NB4 (cell line): Measurements from ENCODE around the gene ONECUT3.
"Not testable (repeated sequence)": the region's sequence is repeated elsewhere in the genome, so short reads cannot be mapped to it uniquely, and the experiment has no call there.

ENCODE experiments used
- DNase-seq: peaks from one replicate; pipeline ENCODE4 v3.0.0; 2010; ENCODE audit warnings: low read depth
- H3K4me3 ChIP-seq: one replicate; pipeline ENCODE4 v1.5.1; 2011; ENCODE audit warnings: mild to moderate bottlenecking, low read depth, low read length, moderate library complexity
- MYC ChIP-seq: IDR thresholded peaks from 2 replicates; pipeline ENCODE4 v1.6.1; 2011; ENCODE audit warnings: low read depth, low read length
- POLR2A ChIP-seq: IDR thresholded peaks from 2 replicates; pipeline ENCODE4 v1.6.1; 2011; ENCODE audit warnings: mild to moderate bottlenecking; ENCODE audit not compliant: insufficient read length; ENCODE audit errors: extremely low read depth
- TF ChIP-seq, protein P1 (sequence below): IDR thresholded peaks from 2 replicates; pipeline ENCODE4 v1.6.1; 2011; ENCODE audit warnings: low read depth, low read length
- TF ChIP-seq, protein P2 (sequence below): IDR thresholded peaks from one replicate; pipeline ENCODE4 v1.5.1; 2012; ENCODE audit warnings: low read depth, low read length

ONECUT3 gene

DNA sequence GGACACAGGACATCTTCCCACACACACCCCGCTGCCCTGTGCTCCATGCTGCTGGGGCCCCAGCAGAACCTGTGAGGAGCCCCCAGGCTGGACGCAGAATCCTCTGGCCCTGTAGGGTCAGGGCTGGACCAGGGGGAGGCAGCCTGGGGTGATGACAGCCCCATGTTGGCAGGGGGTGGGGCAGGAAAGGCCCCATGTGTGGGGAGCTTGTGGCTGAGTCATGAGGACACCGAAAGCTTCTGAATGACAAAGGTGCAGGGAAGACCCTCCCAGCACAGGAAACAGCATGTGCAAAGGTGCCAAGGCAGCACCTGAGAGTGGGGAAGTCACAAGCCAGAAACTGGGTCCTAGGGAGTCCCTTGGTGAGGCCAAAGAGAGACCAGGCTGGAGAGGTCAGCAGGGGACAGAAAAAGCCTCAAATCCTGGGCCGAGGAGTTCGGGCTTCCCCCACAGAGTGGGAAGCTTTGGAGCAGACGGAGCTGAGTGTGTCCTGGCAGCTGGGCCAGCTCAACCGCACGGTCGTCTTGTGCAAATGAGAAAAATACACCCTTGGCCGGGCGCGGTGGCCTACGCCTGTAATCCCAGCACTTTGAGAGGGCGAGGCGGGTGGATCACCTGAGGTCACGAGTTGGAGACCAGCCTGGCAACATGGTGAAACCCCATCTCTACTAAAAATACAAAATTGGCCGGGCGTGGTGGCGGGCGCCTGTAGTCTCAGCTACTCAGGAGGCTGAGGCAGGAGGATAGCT, 41.3 kb downstream of the ONECUT3 start:
- no peak for DNase-seq
- TF ChIP-seq MYC (no peak), POLR2A (no peak)
- TF ChIP-seq, protein P1, sequence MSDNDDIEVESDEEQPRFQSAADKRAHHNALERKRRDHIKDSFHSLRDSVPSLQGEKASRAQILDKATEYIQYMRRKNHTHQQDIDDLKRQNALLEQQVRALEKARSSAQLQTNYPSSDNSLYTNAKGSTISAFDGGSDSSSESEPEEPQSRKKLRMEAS, result 0 out of 2 replicates have a peak, but pooled peaks have one; percentile 20
- no peak overlapping the region for H3K4me3 ChIP-seq

DNA sequence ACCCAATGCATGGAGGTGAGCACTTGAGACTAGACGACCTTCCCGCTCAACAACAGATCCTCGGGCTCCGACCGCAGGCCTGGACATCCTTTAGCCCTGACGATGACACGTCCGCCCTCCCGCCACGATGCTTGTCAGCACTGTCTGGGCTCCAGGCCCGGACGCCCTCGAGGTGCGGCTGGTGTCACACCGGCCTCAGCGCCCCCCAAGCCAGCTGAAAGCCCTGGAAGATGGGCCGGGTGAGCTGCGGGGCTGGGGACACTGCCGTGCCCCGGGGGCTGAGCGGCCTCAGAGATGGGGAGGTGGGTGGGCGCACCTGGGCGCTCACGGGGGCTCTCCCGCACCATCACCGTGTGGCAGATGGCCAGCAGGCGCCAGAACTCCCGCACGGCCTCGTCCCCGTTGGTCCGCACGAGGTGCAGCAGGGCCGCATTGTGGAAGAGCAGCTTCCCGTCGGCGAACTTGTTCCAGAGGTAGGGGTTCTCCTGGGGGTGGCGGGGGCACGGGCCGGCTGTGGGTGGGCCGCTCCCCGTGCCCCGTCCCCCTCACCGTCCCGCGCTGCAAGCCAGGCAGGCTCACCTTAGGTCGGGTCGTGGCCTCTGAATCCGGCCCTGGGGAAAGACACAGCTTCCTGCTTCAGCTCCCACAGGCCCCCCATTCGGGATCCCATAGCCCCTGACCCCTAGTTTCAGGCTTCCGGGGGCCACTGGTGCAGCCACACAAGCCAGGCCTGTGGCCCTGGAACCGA, 43.3 kb downstream of the ONECUT3 start:
- H3K4me3 ChIP-seq, result no peak overlapping the region

DNA sequence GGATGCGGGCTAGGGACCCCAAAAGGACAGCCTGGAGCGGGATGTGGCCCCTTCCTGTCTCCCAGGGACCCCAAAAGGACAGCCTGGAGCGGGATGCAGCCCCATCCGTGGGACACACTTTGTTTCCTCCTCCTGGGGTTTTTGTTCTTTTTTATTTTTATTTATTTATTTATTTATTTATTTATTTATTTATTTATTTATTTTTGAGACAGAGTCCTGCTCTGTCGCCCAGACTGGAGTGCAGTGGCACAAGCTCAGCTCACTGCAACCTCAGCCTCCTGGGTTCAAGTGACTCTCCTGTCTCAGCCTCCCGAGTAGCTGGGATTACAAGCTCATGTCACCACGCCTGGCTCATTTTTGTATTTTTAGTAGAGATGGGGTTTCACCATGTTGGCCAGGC, 44.0 kb downstream of the ONECUT3 start:
- H3K4me3 ChIP-seq, DNase-seq: not testable (repeated sequence)

More for the DNA sequence above, 43.3 kb downstream of the ONECUT3 start:
- TF ChIP-seq, protein P1, result no peak
- DNase-seq, result no peak

DNA sequence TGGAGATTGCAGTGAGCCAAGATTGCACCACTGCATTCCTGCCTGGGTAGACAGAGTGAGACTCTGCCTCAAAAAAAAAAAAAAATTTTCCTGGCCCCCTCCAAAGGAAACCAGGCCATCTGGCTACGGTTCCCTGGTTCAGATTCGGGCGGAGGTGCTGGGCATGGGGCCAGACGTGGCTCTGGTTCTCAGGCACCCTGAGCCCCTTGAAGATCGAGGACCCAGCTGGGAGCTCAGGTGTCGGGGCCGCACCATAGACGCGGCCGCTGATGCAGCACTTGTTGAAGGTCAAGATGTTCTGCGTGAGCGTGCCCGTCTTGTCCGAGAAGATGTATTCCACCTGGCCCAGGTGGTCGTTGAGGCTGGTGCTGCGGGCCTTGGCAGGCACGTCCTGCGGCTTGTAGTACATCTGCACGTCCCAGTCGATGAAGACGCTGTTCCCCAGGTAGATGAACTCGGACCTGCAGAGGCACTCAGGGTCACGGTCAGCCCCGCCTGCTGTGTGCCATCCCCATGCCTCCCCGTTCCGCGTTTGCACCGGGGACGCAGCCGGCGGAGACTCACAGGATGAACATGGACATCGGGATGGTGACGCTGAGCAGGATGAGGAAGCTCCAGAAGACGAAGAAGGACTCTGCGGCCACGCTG, 46.5 kb downstream of the ONECUT3 start:
- TF ChIP-seq, protein P1, result no peak
- TF ChIP-seq POLR2A, result no peak
- H3K4me3 ChIP-seq, result no peak overlapping the region
- no peak for DNase-seq

DNA sequence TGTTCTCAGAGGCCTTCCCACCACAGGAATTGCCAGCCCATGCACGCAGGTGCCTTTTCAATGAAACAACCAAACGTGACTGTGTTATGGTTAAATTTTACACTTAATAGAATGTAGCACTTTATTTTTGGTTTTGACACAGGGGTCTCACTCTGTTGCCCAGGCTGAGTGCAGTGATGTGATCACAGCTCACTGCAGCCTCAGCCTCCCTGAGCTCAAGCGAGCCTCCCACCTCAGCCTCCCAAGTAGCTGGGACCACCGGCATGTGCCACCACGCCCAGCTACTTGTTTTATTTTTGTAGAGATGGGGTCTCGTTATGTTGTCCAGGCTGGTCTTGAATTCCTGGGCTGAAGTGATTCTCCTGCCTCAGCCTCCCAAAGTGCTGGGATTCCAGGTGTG, 51.6 kb downstream of the ONECUT3 start:
- TF ChIP-seq MYC (no peak), POLR2A (no peak)
- TF ChIP-seq, protein P1, result no peak
- TF ChIP-seq, protein P2, sequence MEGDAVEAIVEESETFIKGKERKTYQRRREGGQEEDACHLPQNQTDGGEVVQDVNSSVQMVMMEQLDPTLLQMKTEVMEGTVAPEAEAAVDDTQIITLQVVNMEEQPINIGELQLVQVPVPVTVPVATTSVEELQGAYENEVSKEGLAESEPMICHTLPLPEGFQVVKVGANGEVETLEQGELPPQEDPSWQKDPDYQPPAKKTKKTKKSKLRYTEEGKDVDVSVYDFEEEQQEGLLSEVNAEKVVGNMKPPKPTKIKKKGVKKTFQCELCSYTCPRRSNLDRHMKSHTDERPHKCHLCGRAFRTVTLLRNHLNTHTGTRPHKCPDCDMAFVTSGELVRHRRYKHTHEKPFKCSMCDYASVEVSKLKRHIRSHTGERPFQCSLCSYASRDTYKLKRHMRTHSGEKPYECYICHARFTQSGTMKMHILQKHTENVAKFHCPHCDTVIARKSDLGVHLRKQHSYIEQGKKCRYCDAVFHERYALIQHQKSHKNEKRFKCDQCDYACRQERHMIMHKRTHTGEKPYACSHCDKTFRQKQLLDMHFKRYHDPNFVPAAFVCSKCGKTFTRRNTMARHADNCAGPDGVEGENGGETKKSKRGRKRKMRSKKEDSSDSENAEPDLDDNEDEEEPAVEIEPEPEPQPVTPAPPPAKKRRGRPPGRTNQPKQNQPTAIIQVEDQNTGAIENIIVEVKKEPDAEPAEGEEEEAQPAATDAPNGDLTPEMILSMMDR, result no peak
- no peak overlapping the region for H3K4me3 ChIP-seq
- DNase-seq, result no peak

DNA sequence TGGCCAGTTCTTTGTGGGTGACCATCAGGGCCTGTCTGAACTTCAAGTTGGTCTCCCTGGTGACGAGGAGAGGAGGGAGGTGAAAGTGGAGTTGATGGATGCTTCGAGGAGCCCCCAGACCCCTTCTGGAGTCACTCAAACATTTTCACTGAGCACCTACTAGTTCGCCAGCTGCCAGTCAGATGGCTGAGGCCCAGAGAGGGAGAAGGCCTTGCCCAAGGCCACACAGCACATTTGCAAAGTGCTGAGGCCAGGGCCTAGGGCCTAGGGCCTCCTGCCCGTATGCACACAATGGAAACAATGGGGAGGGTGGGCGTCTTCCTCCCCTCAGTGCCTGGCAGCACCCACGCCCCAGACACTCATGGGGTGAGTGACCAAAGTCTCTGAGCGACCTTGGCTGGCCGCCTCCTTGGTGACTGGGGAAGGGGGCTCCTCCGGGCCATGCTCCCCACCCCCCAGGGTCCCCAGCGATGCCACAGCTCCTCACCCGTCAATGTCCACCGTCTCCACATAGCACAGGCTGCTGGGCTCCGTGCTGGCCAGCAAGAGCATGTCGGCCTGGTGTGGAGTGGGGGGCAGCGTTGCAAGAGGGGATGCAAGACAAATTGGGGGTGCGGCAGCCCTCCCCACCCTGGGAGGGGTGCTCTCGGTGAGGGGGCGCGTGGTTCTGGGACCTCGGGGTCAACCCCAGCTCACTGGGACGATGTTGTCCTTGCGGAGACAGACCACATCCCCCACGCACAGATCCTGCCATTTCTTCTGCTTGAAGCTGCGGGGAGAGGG, 52.3 kb downstream of the ONECUT3 start:
- H3K4me3 ChIP-seq, result no peak overlapping the region
- TF ChIP-seq, protein P1, result no peak
- TF ChIP-seq, protein P2, result no peak
- no peak for TF ChIP-seq MYC
- no peak for TF ChIP-seq POLR2A
- no peak for DNase-seq

DNA sequence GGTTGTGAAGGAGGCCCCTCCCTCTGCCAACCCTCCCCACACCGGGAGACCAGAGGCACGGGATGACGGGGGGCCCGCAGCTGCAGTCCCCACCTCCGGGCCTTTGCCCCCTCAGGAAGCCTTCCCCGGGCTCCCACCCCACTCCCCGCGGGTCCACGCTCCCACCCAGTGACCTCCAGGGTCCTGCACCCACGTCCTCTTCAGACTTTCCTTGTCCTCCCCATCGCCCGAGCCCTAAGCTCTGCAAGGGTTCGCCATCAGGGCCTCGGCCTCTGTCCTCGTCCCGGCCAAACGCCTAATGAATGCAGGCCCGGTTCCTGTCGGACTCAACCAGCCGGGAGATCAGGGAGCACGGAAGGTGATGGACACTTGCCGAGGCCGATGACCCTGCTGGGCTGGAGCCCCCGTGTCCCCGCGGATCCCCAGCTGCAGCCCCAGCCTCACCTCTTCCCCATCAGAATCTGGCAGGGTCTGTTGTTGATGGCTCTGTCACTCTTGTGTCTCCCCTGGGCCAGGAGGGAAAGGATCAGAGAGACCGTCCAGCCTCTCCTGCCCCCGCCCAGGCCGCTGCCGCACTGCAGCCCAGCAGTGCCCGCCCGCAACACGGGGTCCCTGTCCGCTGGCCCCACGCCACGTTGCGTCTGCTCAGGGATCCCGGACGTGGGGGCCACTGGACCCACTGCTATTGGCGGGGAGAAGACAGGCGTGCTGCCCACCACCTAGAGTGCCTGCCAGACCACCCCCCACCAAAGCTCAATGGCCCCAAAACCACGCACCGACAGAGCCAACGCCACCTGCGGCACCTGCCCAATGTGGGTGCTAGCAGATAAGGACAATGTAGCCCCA, 53.1 kb downstream of the ONECUT3 start:
- no peak overlapping the region for H3K4me3 ChIP-seq
- DNase-seq, result no peak
- TF ChIP-seq, protein P2, result no peak
- TF ChIP-seq POLR2A, result no peak
- TF ChIP-seq, protein P1, result no peak
- no peak for TF ChIP-seq MYC
